GM19455 (cell line): ENCODE data around the gene PCSK2.

ENCODE experiments used
- ATAC-seq: cut with Tn5 transposase; IDR thresholded peaks from one replicate; pipeline ENCODE4 v1.9.1; 2021; ENCODE audit not compliant: unreplicated experiment

The PCSK2 gene

GRCh38 chr20:17442588-17442987 is 215.7 kb downstream of the PCSK2 start:
- ATAC-seq: no peak

- ATAC-seq: no peak
Measured at GRCh38 chr20:17443131-17443858, 216.5 kb downstream of the PCSK2 start.

- ATAC-seq: no peak
Measured at GRCh38 chr20:17444091-17444490, 217.3 kb downstream of the PCSK2 start.

GRCh38 chr20:17445543-17445942 is 218.7 kb downstream of the PCSK2 start:
- ATAC-seq: no peak

GRCh38 chr20:17446171-17446570 is 219.3 kb downstream of the PCSK2 start:
- no peak for ATAC-seq

GRCh38 chr20:17448071-17448470 is 221.2 kb downstream of the PCSK2 start:
- ATAC-seq: no peak

GRCh38 chr20:17449031-17449430 is 222.2 kb downstream of the PCSK2 start:
- ATAC-seq: no peak

GRCh38 chr20:17452441-17452840 is 225.6 kb downstream of the PCSK2 start:
- no peak for ATAC-seq

- ATAC-seq: no peak
Measured at GRCh38 chr20:17453592-17453991, 226.8 kb downstream of the PCSK2 start.

GRCh38 chr20:17456279-17456678 is 229.4 kb downstream of the PCSK2 start:
- ATAC-seq: no peak

- no peak for ATAC-seq
Measured at GRCh38 chr20:17457079-17457478, 230.2 kb downstream of the PCSK2 start.

- ATAC-seq: no peak
Measured at GRCh38 chr20:17457588-17458190, 230.8 kb downstream of the PCSK2 start.

- no peak for ATAC-seq
Measured at GRCh38 chr20:17460119-17460518, 233.3 kb downstream of the PCSK2 start.

- ATAC-seq: no peak
Measured at GRCh38 chr20:17461941-17462340, 235.1 kb downstream of the PCSK2 start.

GRCh38 chr20:17463711-17464110 is 236.9 kb downstream of the PCSK2 start:
- no peak for ATAC-seq

- no peak for ATAC-seq
Measured at GRCh38 chr20:17465236-17465635, 238.4 kb downstream of the PCSK2 start.

- ATAC-seq: no peak
Measured at GRCh38 chr20:17466641-17467040, 239.8 kb downstream of the PCSK2 start.

GRCh38 chr20:17467120-17467655 is 240.3 kb downstream of the PCSK2 start:
- ATAC-seq: no peak

- ATAC-seq: no peak
Measured at GRCh38 chr20:17468073-17468840, 241.4 kb downstream of the PCSK2 start.

GRCh38 chr20:17469246-17470030 is 242.6 kb downstream of the PCSK2 start:
- no peak for ATAC-seq

- ATAC-seq: no peak
Measured at GRCh38 chr20:17470521-17470920, 243.7 kb downstream of the PCSK2 start.
